DMS114 treated with DMSO at 0.1 percent for 48 hours (cell line): ENCODE measurements around the gene STX18.
"Not testable (repeated sequence)": the region's sequence is repeated elsewhere in the genome, so short reads cannot be mapped to it uniquely, and the experiment has no call there.

ENCODE experiments used
- DNase-seq: peaks from one replicate; lab custom pipeline; 2025; ENCODE audit not compliant: unreplicated experiment; lab: John Stamatoyannopoulos, UW

Gene STX18

GRCh38 chr4:4510641-4511040 lies 31.2 kb downstream of the STX18 start:
- not testable (repeated sequence) for DNase-seq

- DNase-seq, result no peak
Observed at GRCh38 chr4:4509521-4509920, 32.3 kb downstream of the STX18 start.

- DNase-seq, result no peak
Observed at GRCh38 chr4:4507923-4508322, 33.9 kb downstream of the STX18 start.

GRCh38 chr4:4507403-4507802 lies 34.4 kb downstream of the STX18 start:
- no peak for DNase-seq

- no peak for DNase-seq
Observed at GRCh38 chr4:4506961-4507360, 34.9 kb downstream of the STX18 start.

GRCh38 chr4:4505211-4505610 lies 36.6 kb downstream of the STX18 start:
- not testable (repeated sequence) for DNase-seq

- DNase-seq, result no peak
Observed at GRCh38 chr4:4504783-4505182, 37.1 kb downstream of the STX18 start.

GRCh38 chr4:4502694-4503311 lies 39.0 kb downstream of the STX18 start:
- DNase-seq, result no peak

GRCh38 chr4:4501679-4502078 lies 40.2 kb downstream of the STX18 start:
- no peak for DNase-seq

- no peak for DNase-seq
Observed at GRCh38 chr4:4499438-4500123, 42.3 kb downstream of the STX18 start.

- DNase-seq, result no peak
Observed at GRCh38 chr4:4496592-4497372, 45.1 kb downstream of the STX18 start.

GRCh38 chr4:4494882-4495281 lies 47.0 kb downstream of the STX18 start:
- no peak for DNase-seq

- no peak for DNase-seq
Observed at GRCh38 chr4:4492161-4492847, 49.5 kb downstream of the STX18 start.

- no peak for DNase-seq
Observed at GRCh38 chr4:4491396-4491893, 50.4 kb downstream of the STX18 start.

GRCh38 chr4:4490816-4491215 lies 51.0 kb downstream of the STX18 start:
- no peak for DNase-seq

GRCh38 chr4:4490041-4490440 lies 51.8 kb downstream of the STX18 start:
- no peak for DNase-seq

GRCh38 chr4:4488405-4489404 lies 53.1 kb downstream of the STX18 start:
- peak; percentile 76 for DNase-seq

- no peak for DNase-seq
Observed at GRCh38 chr4:4486969-4487368, 54.9 kb downstream of the STX18 start.

- DNase-seq, result no peak
Observed at GRCh38 chr4:4485806-4486205, 56.0 kb downstream of the STX18 start.

GRCh38 chr4:4481399-4481994 lies 60.4 kb downstream of the STX18 start:
- DNase-seq, result no peak
